ENCODE results near the gene MYL12A. TPM values are rescaled to one million over a fixed set of nuclear protein-coding genes. Genes with fewer than 3 reads are reported as not detected.
"Not testable (repeated sequence)": the region's sequence is repeated elsewhere in the genome, so short reads cannot be mapped to it uniquely, and the experiment has no call there.

Gene MYL12A
- polyA plus RNA-seq, 1 donor, result 280 TPM

DNA sequence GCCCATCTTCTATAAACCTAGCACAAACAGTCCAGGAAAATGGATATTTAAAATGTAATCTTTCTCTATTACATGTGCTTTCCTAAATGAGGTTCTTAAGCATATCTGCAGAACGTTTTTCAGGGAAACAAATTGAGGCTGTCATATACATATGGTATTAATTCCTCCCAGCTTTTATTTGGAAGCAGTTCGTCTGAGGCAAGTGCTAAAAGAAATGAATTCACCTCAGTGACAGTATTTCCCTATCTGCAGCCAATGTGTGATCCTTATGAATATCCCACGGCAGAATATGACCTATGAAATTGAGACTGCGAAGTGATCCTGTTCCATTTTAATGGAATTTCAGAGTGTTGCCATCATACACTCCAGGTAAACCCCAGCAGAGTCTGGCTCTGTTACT is 34.9 kb upstream of the MYL12A start:
- no CpG with 5 or more reads among the region's 4 CpGs for WGBS (ENCODE audit: insufficient coverage, low lambda C conversion rate)
- no peak overlapping the region for H3K27ac ChIP-seq (ENCODE audit: low read length)
- no peak overlapping the region for H3K4me3 ChIP-seq (ENCODE audit: low read length)

DNA sequence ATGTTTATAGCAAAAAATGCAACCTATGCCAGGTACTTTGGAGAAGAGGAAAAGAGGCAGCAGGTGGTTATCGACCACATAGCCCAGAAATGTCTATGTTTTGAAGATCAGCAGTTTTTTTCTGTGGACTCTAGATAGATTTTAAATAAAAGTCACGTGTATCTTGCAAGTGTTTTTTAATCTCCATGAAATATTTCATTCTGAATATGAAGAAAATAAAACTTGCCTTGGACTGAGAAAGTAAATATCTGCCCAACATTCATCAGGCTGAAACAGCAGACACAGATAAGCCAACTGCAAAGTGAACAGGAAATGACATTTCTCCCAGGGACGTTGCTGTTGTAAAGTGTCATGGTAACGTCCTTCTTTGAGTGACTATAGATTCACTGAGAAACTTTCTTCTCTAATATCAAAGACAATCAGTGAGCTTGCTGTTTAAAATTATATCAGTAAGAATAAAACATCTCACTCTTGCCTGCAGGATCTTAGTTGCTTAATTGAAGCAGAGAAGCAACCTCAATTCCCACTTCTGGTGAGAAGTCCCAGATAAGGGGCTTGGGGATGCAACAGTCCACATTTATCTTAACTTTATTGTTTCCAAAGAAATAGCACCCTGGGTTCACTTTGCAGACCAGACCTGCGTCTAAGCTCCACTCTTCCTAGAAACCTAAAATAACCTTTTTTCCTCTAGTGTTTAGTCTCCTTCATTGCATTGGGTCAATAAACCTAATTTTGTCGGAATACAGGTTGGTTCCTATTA is 34.1 kb upstream of the MYL12A start:
- DNase-seq, result peak; percentile 30 to 66
- H3K27ac ChIP-seq (ENCODE audit: low read length), result no peak overlapping the region
- no peak overlapping the region for H3K4me3 ChIP-seq (ENCODE audit: low read length)
- peaks cover 29% of the 10 kb centered on the region for H3K4me1 ChIP-seq (ENCODE audit: control insufficient read depth, insufficient read depth, low read length)
- H3K9me3 ChIP-seq (ENCODE audit: control insufficient read depth, low read depth, low read length), result peaks cover 7% of the 10 kb centered on the region
- no peaks in the 10 kb centered on the region for H3K27me3 ChIP-seq (ENCODE audit: control insufficient read depth, insufficient read depth, low read length)
- 80% methylated on average over 2 of the region's 6 CpGs for WGBS (ENCODE audit: insufficient coverage, low lambda C conversion rate)
- H3K36me3 ChIP-seq (ENCODE audit: control insufficient read depth, insufficient read depth, low read length), result no peaks in the 10 kb centered on the region

More for the DNA sequence above, 34.9 kb upstream of the MYL12A start:
- no peak for DNase-seq
- peaks cover 33% of the 10 kb centered on the region for H3K4me1 ChIP-seq (ENCODE audit: control insufficient read depth, insufficient read depth, low read length)
- H3K27me3 ChIP-seq (ENCODE audit: control insufficient read depth, insufficient read depth, low read length), result no peaks in the 10 kb centered on the region
- H3K36me3 ChIP-seq (ENCODE audit: control insufficient read depth, insufficient read depth, low read length), result no peaks in the 10 kb centered on the region
- H3K9me3 ChIP-seq (ENCODE audit: control insufficient read depth, low read depth, low read length), result peaks cover 7% of the 10 kb centered on the region

DNA sequence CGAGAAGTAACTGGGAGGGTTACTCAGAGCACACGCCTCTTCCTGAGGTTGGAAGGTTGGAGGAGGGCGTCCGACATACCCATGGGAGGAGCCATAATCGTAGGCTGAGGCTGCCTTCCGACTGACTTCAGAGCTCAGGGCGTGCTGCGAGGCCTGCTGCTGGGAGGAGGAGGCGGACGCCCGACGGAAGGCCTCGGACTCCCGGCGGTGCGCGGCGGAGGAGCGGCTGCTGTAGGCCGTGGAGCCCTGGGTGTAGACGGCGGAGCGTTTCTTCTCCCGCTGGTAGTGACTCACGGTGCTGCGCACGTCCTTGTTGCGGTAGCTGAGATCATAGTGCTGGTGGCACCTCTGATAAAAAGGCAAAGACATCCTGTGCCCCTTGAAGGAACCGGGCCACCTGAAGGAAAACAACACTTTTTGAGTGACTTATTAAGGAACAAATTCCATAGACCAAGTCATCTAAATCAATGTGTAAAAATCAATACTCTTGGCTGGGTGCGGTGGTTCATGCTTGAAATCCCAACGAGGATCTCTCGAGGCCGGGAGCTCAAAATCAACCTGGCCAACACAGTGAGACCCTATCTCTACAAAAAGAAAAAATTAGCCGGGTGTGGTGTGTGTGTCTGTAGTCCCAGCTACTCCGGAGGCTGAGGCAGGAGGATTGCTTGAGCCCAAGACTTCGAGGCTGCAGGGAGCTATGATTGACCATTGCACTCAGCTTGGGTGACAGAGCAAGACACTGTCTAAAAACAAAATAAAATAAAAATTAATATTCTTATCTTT is 32.6 kb upstream of the MYL12A start:
- no peak for DNase-seq
- Histone ChIP-seq H3K27me3 (ENCODE audit: control insufficient read depth, insufficient read depth, low read length) (no peaks in the 10 kb centered on the region), H3K4me3 (ENCODE audit: low read length) (no peak overlapping the region), H3K36me3 (ENCODE audit: control insufficient read depth, insufficient read depth, low read length) (no peaks in the 10 kb centered on the region), H3K9me3 (ENCODE audit: control insufficient read depth, low read depth, low read length) (peaks cover 7% of the 10 kb centered on the region), H3K4me1 (ENCODE audit: control insufficient read depth, insufficient read depth, low read length) (peaks cover 44% of the 10 kb centered on the region), H3K27ac (ENCODE audit: low read length) (no peak overlapping the region)
- WGBS (ENCODE audit: insufficient coverage, low lambda C conversion rate), result no CpG with 5 or more reads among the region's 36 CpGs

DNA sequence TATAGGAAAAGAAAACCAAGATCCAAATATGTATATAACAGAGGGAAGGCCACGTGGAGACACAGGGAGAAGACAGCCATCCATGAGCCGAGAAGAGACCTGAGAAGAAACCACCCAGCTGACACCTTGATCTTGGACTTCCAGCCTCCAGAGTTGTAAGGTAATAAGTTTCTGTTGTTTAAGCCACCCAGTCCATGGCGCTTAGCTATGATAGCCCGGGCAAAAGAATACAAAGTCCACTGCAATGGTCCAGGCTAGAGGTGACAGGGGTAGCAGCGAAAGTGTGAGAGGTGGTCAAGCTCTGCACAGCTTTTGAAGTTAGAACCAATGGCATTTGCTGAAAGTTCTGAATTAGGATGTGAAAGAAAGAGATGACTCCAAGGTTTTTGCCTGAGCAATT is 30.6 kb upstream of the MYL12A start:
- peaks cover 7% of the 10 kb centered on the region for H3K9me3 ChIP-seq (ENCODE audit: control insufficient read depth, low read depth, low read length)
- H3K4me3 ChIP-seq (ENCODE audit: low read length), result no peak overlapping the region
- no peaks in the 10 kb centered on the region for H3K36me3 ChIP-seq (ENCODE audit: control insufficient read depth, insufficient read depth, low read length)
- H3K27ac ChIP-seq (ENCODE audit: low read length), result peak overlapping the region; percentile 87
- no peaks in the 10 kb centered on the region for H3K27me3 ChIP-seq (ENCODE audit: control insufficient read depth, insufficient read depth, low read length)
- no CpG with 5 or more reads among the region's 5 CpGs for WGBS (ENCODE audit: insufficient coverage, low lambda C conversion rate)
- peak in 1 of 2 donors; percentile 20 for DNase-seq
- peaks cover 44% of the 10 kb centered on the region for H3K4me1 ChIP-seq (ENCODE audit: control insufficient read depth, insufficient read depth, low read length)

DNA sequence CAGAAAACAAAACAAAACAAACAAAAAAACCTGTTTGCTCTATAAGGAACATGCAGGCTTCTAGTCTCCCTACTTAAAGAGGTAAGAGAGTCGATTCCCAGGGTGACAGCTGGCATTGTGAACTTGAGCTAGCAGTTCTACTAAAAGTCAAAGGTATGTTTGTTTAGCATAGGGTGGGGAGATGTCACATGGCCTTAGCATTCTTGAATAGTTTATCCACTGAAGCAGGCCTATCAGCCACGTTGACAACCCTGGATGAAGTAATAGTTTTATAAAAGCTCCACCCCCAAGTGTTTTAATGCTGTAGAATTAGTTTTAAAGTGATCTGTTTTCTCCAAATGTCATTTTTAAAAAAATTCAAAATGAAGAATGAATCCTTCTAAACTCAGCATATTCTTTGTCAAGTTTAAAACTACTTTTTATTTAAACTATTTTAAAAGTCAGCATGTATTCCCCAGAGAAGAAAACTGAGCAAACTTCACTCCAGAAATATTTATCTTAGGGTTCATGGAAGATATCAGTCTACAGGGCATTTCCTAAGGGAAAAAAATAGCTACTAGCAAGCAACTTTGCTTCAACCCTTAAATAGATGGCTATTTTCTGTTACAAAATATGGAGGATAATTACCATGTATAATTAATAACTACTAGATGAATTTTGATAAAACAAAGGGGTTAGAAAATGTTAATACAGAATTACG is 29.5 kb upstream of the MYL12A start:
- H3K27me3 ChIP-seq (ENCODE audit: control insufficient read depth, insufficient read depth, low read length), result no peaks in the 10 kb centered on the region
- H3K9me3 ChIP-seq (ENCODE audit: control insufficient read depth, low read depth, low read length), result peaks cover 7% of the 10 kb centered on the region
- no peak overlapping the region for H3K4me3 ChIP-seq (ENCODE audit: low read length)
- no peaks in the 10 kb centered on the region for H3K36me3 ChIP-seq (ENCODE audit: control insufficient read depth, insufficient read depth, low read length)
- H3K4me1 ChIP-seq (ENCODE audit: control insufficient read depth, insufficient read depth, low read length), result peaks cover 38% of the 10 kb centered on the region
- DNase-seq, result peak; percentile 94 to 97
- WGBS (ENCODE audit: insufficient coverage, low lambda C conversion rate), result 0% methylated on average over 1 of the region's 3 CpGs
- peak overlapping the region; percentile 87 for H3K27ac ChIP-seq (ENCODE audit: low read length)

DNA sequence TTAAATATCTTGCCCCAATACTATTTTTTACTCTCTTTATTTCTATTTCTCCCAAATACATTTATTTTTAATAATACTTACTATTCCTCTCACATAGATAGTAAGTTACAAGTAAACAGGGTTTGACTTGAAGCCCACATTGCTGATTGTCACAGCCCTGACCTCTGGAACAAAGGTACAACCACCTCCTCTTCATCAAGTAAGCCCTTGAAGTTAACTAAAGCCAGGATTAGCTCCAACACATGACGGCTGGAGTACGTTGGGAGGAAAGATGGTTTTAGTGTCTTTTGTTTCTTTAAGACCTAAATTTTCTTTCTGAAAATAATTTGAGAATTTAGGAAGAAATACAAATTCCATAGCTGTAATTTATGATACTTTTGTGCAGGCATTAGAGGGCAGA is 28.8 kb upstream of the MYL12A start:
- peak in 1 of 2 donors; percentile 56 for DNase-seq
- peaks cover 31% of the 10 kb centered on the region for H3K4me1 ChIP-seq (ENCODE audit: control insufficient read depth, insufficient read depth, low read length)
- WGBS (ENCODE audit: insufficient coverage, low lambda C conversion rate), result no CpG with 5 or more reads among the region's 2 CpGs
- H3K27ac ChIP-seq (ENCODE audit: low read length), result peak overlapping the region; percentile 87
- H3K9me3 ChIP-seq (ENCODE audit: control insufficient read depth, low read depth, low read length), result peaks cover 7% of the 10 kb centered on the region
- H3K4me3 ChIP-seq (ENCODE audit: low read length), result no peak overlapping the region
- no peaks in the 10 kb centered on the region for H3K36me3 ChIP-seq (ENCODE audit: control insufficient read depth, insufficient read depth, low read length)
- no peaks in the 10 kb centered on the region for H3K27me3 ChIP-seq (ENCODE audit: control insufficient read depth, insufficient read depth, low read length)

DNA sequence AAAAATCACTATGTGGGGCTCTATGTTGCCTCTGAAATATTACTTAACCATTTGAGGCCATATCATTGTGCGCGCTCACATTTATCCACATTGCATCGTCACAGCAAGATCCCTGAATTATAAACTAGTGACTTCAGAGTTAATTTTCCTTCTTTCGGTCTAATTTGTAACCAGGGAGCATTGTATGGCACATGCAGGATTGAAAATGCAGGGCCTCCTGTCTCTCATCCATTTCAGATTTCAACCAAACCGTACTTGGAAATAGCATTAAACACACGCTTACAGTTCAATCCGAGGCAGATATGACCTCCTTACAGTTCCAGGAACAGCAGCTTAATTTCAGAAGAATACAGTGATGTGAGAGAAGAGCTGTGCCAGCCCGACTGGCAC is 28.4 kb upstream of the MYL12A start:
- no peaks in the 10 kb centered on the region for H3K36me3 ChIP-seq (ENCODE audit: control insufficient read depth, insufficient read depth, low read length)
- peak overlapping the region; percentile 87 for H3K27ac ChIP-seq (ENCODE audit: low read length)
- H3K4me3 ChIP-seq (ENCODE audit: low read length), result no peak overlapping the region
- H3K27me3 ChIP-seq (ENCODE audit: control insufficient read depth, insufficient read depth, low read length), result no peaks in the 10 kb centered on the region
- peaks cover 31% of the 10 kb centered on the region for H3K4me1 ChIP-seq (ENCODE audit: control insufficient read depth, insufficient read depth, low read length)
- peak in 1 of 2 donors; percentile 47 for DNase-seq
- H3K9me3 ChIP-seq (ENCODE audit: control insufficient read depth, low read depth, low read length), result peaks cover 7% of the 10 kb centered on the region
- 100% methylated on average over 1 of the region's 8 CpGs for WGBS (ENCODE audit: insufficient coverage, low lambda C conversion rate)

DNA sequence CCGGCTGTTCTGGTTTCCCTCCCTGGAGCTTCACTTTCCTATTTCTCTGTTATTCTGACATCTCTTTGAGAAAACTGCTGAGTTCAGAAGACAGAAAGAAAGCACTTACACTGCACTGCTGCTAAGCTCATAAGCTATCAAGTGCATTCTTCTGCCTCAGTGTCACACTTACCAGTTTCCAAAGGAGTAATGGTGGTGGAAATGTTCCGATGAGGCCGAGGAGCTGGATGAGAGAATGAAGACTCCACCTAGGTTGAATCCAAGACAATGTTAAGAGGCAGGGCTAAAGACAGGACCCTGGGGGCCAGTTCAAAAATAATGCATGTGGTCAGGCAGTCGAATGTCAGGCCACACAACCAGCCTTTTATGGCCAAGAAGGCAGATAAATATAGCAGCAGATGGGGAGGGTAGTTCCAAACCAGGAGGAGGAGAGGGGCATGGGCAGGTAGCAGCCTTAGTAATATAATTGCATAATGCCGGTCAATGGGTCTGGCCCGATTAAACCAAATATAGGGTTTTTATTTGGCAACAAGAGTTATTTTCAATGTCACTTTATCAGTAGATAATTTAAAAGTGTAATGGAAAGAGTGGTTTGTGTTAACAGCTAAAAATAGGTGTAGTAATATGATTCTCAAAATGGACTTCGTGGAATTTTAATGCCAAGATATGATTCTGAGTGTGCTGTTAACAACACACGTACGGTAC is 27.8 kb upstream of the MYL12A start, which contains the start of gene MYOM1:
Gene MYOM1 (minus strand): TSS at position 338 of the 705 bp plus-strand sequence. CDS start 4,745 bp downstream, outside the sequence.
- H3K27me3 ChIP-seq (ENCODE audit: control insufficient read depth, insufficient read depth, low read length), result no peaks in the 10 kb centered on the region
- WGBS (ENCODE audit: insufficient coverage, low lambda C conversion rate), result 87% methylated on average over 3 of the region's 9 CpGs
- peak within 1 kb of the TSS; percentile 87 for H3K27ac ChIP-seq (ENCODE audit: low read length)
- no peak within 1 kb of the TSS for H3K4me3 ChIP-seq (ENCODE audit: low read length)
- DNase-seq, result no peak
- H3K36me3 ChIP-seq (ENCODE audit: control insufficient read depth, insufficient read depth, low read length), result no peaks in the 10 kb centered on the region
- H3K4me1 ChIP-seq (ENCODE audit: control insufficient read depth, insufficient read depth, low read length), result peaks cover 31% of the 10 kb centered on the region
- H3K9me3 ChIP-seq (ENCODE audit: control insufficient read depth, low read depth, low read length), result peaks cover 6% of the 10 kb centered on the region

DNA sequence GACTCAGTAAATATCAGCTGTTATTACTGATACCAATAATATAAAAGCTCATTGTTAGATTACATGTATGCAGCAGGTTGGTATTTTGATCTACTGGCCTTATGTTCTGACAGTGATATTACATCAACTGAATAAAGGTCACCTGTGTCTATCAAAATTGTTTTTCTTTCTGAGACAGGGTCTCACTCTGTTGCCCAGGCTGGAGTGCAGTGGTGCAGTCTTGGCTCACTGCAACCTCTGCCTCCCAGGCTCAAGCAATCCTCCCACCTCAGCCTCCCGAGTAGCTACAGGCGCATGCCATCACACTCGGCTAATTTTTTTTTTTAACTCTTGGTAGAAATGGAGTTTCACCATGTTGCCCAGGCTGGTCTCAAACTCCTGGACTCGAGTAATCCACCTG is 26.7 kb upstream of the MYL12A start:
- not testable (repeated sequence) for H3K27ac ChIP-seq (ENCODE audit: low read length); H3K9me3 ChIP-seq (ENCODE audit: control insufficient read depth, low read depth, low read length); DNase-seq; H3K27me3 ChIP-seq (ENCODE audit: control insufficient read depth, insufficient read depth, low read length); H3K4me3 ChIP-seq (ENCODE audit: low read length); H3K36me3 ChIP-seq (ENCODE audit: control insufficient read depth, insufficient read depth, low read length)
- WGBS (ENCODE audit: insufficient coverage, low lambda C conversion rate), result no CpG with 5 or more reads among the region's 4 CpGs
- peaks cover 39% of the 10 kb centered on the region for H3K4me1 ChIP-seq (ENCODE audit: control insufficient read depth, insufficient read depth, low read length)

DNA sequence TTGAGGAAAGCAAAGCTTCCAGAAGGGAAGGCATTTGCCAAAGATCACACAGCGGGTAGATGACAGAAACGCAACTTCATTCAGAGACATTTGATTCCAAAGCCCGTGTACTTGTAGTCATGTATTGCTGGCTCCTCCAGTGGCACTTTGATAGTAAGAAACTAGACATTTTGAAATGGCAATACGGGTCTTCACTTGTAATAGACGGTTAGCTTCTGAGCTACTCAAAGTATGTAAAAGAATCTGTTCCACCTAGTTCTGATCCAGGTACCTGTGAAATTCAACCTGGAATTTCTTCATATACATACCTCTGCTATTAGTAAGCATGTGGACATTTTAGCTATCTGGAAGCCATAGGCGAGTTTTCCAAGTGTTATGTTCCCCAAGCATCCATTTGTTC is 26.1 kb upstream of the MYL12A start:
- DNase-seq, result no peak
- Histone ChIP-seq H3K36me3 (ENCODE audit: control insufficient read depth, insufficient read depth, low read length) (no peaks in the 10 kb centered on the region), H3K27me3 (ENCODE audit: control insufficient read depth, insufficient read depth, low read length) (no peaks in the 10 kb centered on the region), H3K27ac (ENCODE audit: low read length) (no peak overlapping the region), H3K4me1 (ENCODE audit: control insufficient read depth, insufficient read depth, low read length) (peaks cover 37% of the 10 kb centered on the region), H3K4me3 (ENCODE audit: low read length) (no peak overlapping the region), H3K9me3 (ENCODE audit: control insufficient read depth, low read depth, low read length) (peaks cover 4% of the 10 kb centered on the region)
- 93% methylated on average over 3 of the region's 6 CpGs for WGBS (ENCODE audit: insufficient coverage, low lambda C conversion rate)

All from large intestine (tissue), 3 donors.